Kasumi-1 (cell line): ENCODE results near the gene AACS.
A peak's percentile ranks its signal among the peaks of the same experiment; 100 is the strongest.

ENCODE experiments used
- DNase-seq, 2 experiments: peaks; one replicate each; lab custom pipeline; 2025; lab: John Stamatoyannopoulos, UW

Gene AACS

DNA sequence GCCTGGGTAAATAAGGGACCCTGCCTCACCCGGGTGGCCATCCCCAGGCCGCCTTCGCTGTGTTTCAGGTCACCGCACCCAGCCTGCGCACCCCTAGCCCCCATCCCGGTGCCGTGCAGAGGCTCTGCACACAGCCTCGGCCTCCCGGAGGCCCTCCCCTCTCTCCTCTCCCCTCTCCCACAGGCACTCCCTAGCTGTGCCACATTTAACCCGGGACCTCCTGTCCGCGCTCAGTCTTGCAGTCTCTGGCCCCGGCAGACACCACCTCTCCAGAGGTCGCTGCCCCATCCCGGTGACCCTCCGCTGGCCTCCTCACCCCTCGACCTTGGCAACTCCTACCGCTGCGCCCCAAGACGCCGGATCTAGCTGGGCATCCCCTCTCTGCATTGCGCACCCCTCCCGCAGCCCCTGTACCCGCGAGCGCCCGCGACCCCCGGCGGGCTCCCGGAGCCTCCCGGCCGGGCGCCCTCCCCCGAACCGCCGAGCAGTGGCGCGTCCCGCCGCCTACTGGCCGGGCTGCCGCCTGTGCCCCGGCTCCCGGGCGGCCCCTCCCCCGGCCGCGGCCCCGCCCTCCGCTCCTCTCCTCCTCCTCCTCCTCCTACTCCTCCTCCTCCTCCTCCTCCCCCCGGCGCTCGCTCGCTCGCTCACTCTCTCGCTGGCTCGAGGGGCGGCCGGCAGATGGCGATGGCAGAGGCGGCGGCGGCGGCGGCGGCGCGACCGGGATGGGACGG, 120.7 kb downstream of the AACS start, which contains the start of gene TMEM132B:
TSS of gene TMEM132B (plus strand) at position 647 of the 731 bp plus-strand sequence.
- peak; percentile 50 to 72 for DNase-seq

DNA sequence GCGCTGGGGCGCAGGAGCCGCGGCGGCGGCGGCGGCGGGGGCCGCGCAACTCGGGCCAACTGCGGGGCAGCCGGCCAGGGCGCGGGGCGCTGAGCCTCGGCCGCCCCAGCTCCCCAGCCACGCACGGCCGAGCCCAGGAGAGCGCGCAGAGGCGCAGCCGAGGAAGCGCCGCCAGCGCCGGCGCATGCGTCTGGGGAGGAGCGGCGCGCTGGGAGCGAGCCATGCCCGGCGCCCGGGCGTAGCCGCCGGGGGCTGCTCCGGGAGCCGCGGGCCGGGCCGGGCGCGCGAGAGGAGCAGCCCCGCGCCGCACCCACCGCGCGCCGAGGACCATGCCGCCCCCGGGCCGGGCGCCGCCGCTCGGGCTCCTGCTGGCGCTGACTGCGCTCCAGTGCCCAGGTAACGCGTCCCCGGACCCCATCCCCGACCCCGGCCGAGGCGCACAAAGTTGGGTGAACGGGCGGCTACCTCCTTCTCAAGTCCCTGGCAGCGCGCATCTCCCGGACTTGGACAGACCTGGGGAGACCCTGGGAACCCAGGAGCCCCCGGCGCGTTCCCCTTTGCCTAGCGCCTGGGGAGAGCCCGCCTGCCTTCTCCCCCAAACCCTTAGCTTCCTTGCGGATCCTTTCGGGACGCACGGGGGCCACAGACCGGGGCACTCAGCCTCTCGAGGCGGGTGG, 121.4 kb downstream of the AACS start:
- no peak for DNase-seq

GRCh38 chr12:125187148-125187745, 122.0 kb downstream of the AACS start:
- DNase-seq: no peak

GRCh38 chr12:125187780-125188741, 122.8 kb downstream of the AACS start:
- no peak for DNase-seq

DNA sequence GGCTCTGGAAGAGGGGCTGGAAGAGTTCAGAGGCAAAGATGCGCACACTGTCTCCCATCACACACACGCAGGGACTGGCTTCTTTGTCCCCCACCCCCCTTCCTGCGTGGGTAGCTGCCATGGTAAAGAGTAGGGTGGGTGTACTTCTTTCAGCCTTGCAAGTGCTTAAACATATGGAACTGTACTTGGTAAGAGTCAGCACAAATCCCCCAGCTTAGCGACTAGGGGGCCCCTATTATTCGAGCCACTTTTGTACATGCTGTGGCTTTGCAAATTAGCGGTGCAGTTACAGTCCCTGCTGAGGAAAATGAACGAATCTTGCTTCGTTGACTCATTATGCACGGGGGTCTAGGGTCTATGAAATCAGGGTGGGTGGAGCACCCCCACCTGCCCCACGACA, 123.8 kb downstream of the AACS start:
- no peak for DNase-seq

GRCh38 chr12:125189502-125189901, 124.3 kb downstream of the AACS start:
- no peak for DNase-seq

GRCh38 chr12:125191361-125192087, 126.3 kb downstream of the AACS start:
- DNase-seq: no peak

- DNase-seq: no peak
Observed at GRCh38 chr12:125192690-125193221, 127.5 kb downstream of the AACS start.
